RWPE2 (cell line): ENCODE data around the gene PLSCR4.
"Not testable (repeated sequence)": the region's sequence is repeated elsewhere in the genome, so short reads cannot be mapped to it uniquely, and the experiment has no call there.

Source experiments
- ATAC-seq: fragments of 200-7000 bp; cut with Tn5 transposase; 3 replicates; pipeline ENCODE4 v1.9.1; 2021; ENCODE audit warnings: low read depth
- DNase-seq: peaks from one replicate; pipeline ENCODE4 v3.0.0-alpha.2; 2020; ENCODE audit warnings: low spot score
- H3K27ac ChIP-seq: fragments of 450-650 bp; 2 replicates; pipeline ENCODE4 v1.5.1; 2017; ENCODE audit warnings: mild to moderate bottlenecking; ENCODE audit not compliant: poor library complexity, severe bottlenecking
- H3K27me3 ChIP-seq: fragments of 250-450 bp; sonication (Bioruptor Pico); 2 replicates; pipeline ENCODE4 v1.5.1; 2021; ENCODE audit warnings: mild to moderate bottlenecking, moderate library complexity; ENCODE audit not compliant: insufficient read depth, poor library complexity, severe bottlenecking
- H3K36me3 ChIP-seq: fragments of 250-450 bp; sonication (Bioruptor Pico); 2 replicates; pipeline ENCODE4 v1.5.1; 2020; ENCODE audit warnings: low read depth, mild to moderate bottlenecking, moderate library complexity
- H3K4me1 ChIP-seq: fragments of 250-450 bp; sonication (Bioruptor Pico); 2 replicates; pipeline ENCODE4 v1.5.1; 2021; ENCODE audit warnings: mild to moderate bottlenecking, moderate library complexity; ENCODE audit not compliant: insufficient read depth, poor library complexity, severe bottlenecking
- H3K4me3 ChIP-seq: fragments of 250-450 bp; sonication (Bioruptor Pico); 2 replicates; pipeline ENCODE4 v1.5.1; 2021; ENCODE audit warnings: mild to moderate bottlenecking, moderate library complexity; ENCODE audit not compliant: severe bottlenecking
- H3K9me3 ChIP-seq: fragments of 250-450 bp; sonication (Bioruptor Pico); 2 replicates; pipeline ENCODE4 v1.5.1; 2021; ENCODE audit warnings: mild to moderate bottlenecking, moderate library complexity; ENCODE audit not compliant: severe bottlenecking
- TF ChIP-seq, protein P1 (sequence below): fragments of 450-650 bp; IDR thresholded peaks from one replicate; pipeline ENCODE4 v1.5.1; 2017; ENCODE audit warnings: mild to moderate bottlenecking, moderate library complexity; ENCODE audit not compliant: poor library complexity, severe bottlenecking

The PLSCR4 gene, protein sequence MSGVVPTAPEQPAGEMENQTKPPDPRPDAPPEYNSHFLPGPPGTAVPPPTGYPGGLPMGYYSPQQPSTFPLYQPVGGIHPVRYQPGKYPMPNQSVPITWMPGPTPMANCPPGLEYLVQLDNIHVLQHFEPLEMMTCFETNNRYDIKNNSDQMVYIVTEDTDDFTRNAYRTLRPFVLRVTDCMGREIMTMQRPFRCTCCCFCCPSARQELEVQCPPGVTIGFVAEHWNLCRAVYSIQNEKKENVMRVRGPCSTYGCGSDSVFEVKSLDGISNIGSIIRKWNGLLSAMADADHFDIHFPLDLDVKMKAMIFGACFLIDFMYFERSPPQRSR

DNA sequence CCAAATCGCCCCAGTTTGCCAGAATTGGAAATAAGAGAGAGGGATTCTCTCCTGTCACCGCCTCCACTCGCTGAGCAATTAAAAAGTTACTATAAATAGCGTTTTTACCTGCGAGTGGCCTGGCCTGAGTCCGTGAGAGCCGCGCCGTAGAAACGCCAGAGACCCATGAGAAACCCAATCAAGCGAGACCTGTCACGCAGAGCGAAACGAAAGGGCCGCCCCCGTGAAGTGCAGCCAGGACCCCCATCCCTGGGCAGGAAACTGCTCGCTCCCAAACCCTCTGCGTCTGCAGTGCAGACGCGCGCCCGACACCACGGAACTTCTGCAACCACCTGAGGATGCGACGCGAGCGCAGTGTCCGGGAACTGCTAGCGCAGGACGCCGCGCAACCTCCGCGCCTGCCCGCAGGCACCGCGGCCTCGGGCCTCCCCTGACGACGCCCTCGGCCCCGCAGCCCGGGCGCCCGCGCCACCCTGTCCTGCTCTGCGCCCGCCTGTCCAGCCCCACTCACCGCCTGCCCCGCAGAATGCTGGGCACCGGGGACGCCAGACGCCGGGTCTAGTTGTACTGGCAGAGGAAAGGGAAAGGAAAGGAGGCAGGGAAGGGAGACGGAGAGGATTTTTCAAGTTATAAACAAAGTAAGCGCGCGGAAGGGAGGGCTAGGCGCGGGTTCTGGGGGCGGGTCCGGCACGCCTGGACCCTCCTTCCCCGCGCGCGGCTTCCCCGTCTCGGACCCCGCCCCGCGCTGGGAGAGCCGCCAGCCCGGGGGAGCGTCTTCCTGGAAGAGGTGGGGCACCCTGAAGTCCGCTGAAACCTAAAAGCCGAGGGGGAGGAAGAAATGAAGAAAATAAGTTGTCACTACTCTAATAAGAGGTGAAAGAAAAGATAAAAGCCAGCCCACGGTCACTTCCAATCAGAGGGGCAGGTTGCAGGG lies at the start of gene PLSCR4:
Gene PLSCR4 (minus strand): TSS at position 657 of the 934 bp plus-strand sequence. CDS start 29,034 bp downstream, outside the sequence.
- H3K36me3 ChIP-seq = no peaks in the 10 kb centered on the region
- H3K4me3 ChIP-seq = peak within 1 kb of the TSS; percentile 89
- H3K9me3 ChIP-seq = peaks cover 2% of the 10 kb centered on the region
- no peak within 1 kb of the TSS for H3K27ac ChIP-seq
- TF ChIP-seq, protein P1, sequence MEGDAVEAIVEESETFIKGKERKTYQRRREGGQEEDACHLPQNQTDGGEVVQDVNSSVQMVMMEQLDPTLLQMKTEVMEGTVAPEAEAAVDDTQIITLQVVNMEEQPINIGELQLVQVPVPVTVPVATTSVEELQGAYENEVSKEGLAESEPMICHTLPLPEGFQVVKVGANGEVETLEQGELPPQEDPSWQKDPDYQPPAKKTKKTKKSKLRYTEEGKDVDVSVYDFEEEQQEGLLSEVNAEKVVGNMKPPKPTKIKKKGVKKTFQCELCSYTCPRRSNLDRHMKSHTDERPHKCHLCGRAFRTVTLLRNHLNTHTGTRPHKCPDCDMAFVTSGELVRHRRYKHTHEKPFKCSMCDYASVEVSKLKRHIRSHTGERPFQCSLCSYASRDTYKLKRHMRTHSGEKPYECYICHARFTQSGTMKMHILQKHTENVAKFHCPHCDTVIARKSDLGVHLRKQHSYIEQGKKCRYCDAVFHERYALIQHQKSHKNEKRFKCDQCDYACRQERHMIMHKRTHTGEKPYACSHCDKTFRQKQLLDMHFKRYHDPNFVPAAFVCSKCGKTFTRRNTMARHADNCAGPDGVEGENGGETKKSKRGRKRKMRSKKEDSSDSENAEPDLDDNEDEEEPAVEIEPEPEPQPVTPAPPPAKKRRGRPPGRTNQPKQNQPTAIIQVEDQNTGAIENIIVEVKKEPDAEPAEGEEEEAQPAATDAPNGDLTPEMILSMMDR = no peak
- ATAC-seq (peak; percentile 86), DNase-seq (peak; percentile 57)
- H3K4me1 ChIP-seq = peaks cover 7% of the 10 kb centered on the region
- peaks cover 3% of the 10 kb centered on the region for H3K27me3 ChIP-seq

DNA sequence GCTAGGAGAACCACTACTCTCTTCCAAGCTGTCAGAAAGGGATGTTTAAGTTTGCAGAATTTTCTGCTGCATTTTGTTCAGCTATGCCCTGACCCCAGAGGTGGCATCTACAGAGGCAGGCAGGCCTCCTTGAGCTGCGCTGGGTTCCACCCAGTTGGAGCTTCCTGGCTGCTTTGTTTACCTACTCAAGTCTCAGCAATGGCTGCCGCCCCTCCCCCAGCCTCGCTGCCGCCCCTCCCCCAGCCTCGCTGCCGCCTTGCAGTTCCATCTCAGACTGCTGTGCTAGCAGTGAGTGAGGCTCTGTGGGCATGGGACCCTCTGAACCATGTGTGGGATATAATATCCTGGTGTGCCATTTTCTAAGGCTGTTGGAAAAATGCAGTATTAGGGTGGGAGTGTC lies 42.5 kb upstream of the PLSCR4 start:
- not testable (repeated sequence) for H3K9me3 ChIP-seq, H3K4me3 ChIP-seq, H3K36me3 ChIP-seq, DNase-seq, ATAC-seq, H3K27ac ChIP-seq, H3K27me3 ChIP-seq, H3K4me1 ChIP-seq

DNA sequence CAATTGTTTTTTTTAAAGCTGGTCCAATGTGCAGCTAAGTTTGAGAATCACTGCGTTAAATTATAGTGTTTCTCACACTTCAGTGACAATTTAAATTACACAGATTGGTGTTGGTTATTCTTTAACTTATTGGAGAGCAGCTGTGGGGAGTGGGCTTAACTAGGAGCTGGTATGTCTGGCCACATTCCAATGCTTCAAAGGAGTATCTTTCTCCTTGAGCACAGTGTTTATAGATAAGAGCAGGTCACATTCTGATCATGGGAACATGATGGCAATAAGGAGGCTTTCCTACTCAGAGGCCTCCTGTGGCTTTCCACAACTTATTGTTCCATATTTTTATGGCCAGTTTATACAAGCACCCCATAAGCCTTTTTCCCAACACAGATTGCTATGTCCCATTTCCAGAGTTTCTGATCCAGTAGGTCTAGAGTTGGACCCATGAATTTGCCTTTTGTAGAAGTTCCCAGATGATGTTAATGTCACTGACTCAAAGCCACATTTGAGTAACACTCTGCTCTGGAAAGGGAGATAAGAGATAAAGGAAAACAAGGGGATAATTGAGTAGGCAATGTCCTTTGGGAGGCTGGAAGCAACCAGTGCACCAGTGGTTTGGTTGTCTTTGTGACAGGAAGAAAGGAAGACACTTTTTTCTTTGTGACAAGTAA lies 33.0 kb upstream of the PLSCR4 start:
- TF ChIP-seq, protein P1 = no peak
- ATAC-seq = no peak
- H3K9me3 ChIP-seq = no peaks in the 10 kb centered on the region
- no peaks in the 10 kb centered on the region for H3K4me1 ChIP-seq
- DNase-seq = no peak
- H3K27ac ChIP-seq = no peak overlapping the region
- no peaks in the 10 kb centered on the region for H3K27me3 ChIP-seq
- H3K4me3 ChIP-seq = no peak overlapping the region
- no peaks in the 10 kb centered on the region for H3K36me3 ChIP-seq

DNA sequence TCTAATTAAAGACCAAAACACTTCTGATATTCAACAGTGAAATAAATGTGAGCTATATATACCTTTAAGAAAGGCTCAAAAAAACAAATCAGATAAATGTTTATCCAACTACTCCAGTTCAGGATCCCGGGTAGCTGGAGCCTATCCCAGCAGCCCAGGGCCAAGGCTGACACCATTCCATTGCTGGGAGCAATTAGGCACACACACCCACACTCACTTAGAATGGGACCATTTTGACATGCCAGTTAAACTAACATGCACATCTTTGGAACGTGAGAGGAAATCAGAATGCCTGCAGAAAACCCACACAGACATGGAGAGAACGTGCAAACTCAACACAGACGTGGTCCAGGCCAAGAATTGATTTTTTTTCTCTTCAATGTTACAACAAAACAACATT lies 30.0 kb upstream of the PLSCR4 start:
- Histone ChIP-seq H3K27me3 (no peaks in the 10 kb centered on the region), H3K4me1 (peaks cover 3% of the 10 kb centered on the region), H3K4me3 (no peak overlapping the region), H3K36me3 (no peaks in the 10 kb centered on the region), H3K9me3 (no peaks in the 10 kb centered on the region), H3K27ac (no peak overlapping the region)
- ATAC-seq (no peak), DNase-seq (no peak)
- TF ChIP-seq, protein P1 = no peak

DNA sequence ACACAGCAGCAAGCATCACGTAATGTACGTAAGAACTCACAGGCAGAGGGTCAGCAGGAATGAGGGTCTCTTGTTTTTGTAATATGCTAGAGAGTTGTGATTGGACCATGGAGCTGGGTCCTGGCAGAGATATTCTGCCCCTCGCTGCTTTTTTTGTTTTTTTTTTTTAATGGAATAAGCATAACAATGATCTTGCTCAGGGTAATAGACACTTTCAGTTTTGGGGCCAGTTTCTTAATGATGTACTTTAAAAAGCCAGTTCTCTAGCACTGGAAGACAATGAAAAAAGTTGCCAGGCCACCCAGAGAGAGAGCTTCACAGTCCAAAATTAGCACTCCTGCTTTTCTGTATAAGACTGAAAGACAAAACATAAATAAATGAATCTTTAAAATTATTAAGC lies 29.0 kb upstream of the PLSCR4 start:
- no peak overlapping the region for H3K27ac ChIP-seq
- H3K4me3 ChIP-seq = no peak overlapping the region
- H3K4me1 ChIP-seq = peaks cover 3% of the 10 kb centered on the region
- no peaks in the 10 kb centered on the region for H3K27me3 ChIP-seq
- TF ChIP-seq, protein P1 = no peak
- DNase-seq = no peak
- no peaks in the 10 kb centered on the region for H3K9me3 ChIP-seq
- H3K36me3 ChIP-seq = no peaks in the 10 kb centered on the region
- ATAC-seq = no peak
